HCT116 (cell line): Measurements from ENCODE around the gene RANBP3L. TPM values are rescaled to one million over a fixed set of nuclear protein-coding genes. Genes with fewer than 3 reads are reported as not detected.
A peak's percentile ranks its signal among the peaks of the same experiment; 100 is the strongest.

ENCODE experiments used
- ATAC-seq: fragments of 200-7000 bp; cut with Tn5 transposase; 2 replicates; pipeline ENCODE4 v1.9.1; 2020; ENCODE audit warnings: mild to moderate bottlenecking, moderate library complexity
- BruUV-seq: library from RNA; stranded (reverse); fragments of 400-500 nt; replicated peaks from 2 replicates; lab custom pipeline; 2021; lab: Mats Ljungman, UMichigan
- CTCF ChIA-PET: fragments of 300-600 bp; sonication (Branson Sonifier 250); formaldehyde crosslinking; loops from one replicate; lab custom pipeline; 2021; ENCODE audit warnings: antibody characterized with exemption; lab: Charles Lee
- POLR2A ChIA-PET: fragments of 300-600, 350-600 bp; sonication (Branson Sonifier 250); formaldehyde crosslinking; loops from one replicate; lab custom pipeline; 2021; ENCODE audit warnings: antibody characterized with exemption; lab: Charles Lee
- RAD21 ChIA-PET, 2 experiments: fragments of 300-600 bp; sonication (Branson Sonifier 250); formaldehyde crosslinking; loops; one replicate each; lab custom pipeline; 2023; ENCODE audit warnings: low total read pairs in 2 of 2; ENCODE audit not compliant: uncharacterized antibody in 2 of 2, unreplicated experiment in 2 of 2, low non-redundant PET in 1 of 2; lab: Charles Lee
- DNase-seq: peaks from one replicate; pipeline ENCODE4 v3.0.0-alpha.2; 2010; ENCODE audit warnings: low read depth, low spot score
- H2AFZ ChIP-seq: fragments of 200-600 bp; shearing (Covaris generic), sonication (generic); 2 replicates; pipeline ENCODE4 v1.6.1; 2017; ENCODE audit warnings: low read depth, mixed run types, mixed read lengths, antibody characterized with exemption, low read length; ENCODE audit not compliant: poor library complexity, severe bottlenecking
- H3K27ac ChIP-seq: 2 replicates; pipeline ENCODE4 v1.5.1; 2012; ENCODE audit warnings: low read depth, low read length
- H3K27me3 ChIP-seq: fragments of 200-600 bp; sonication (generic); 2 replicates; pipeline ENCODE4 v1.6.1; 2016; ENCODE audit warnings: mixed run types, low read length, mixed read lengths; ENCODE audit not compliant: insufficient read depth
- H3K36me3 ChIP-seq, 2 experiments: fragments of 200-500 bp in 1 of 2; fragments of 200-600 bp in 1 of 2; sonication (Bioruptor generic) in 1 of 2; sonication (generic) in 1 of 2; 2 replicates each; pipeline versions ENCODE4 v1.5.1 to v1.6.1; 2014 to 2016; ENCODE audit warnings: low read length in 2 of 2, inconsistent platforms in 1 of 2, mixed read lengths in 1 of 2, mixed run types in 1 of 2; ENCODE audit not compliant: insufficient read depth in 2 of 2, control insufficient read depth in 1 of 2
- H3K4me1 ChIP-seq, 2 experiments: fragments of 200-600 bp in 1 of 2; sonication (generic) in 1 of 2; 2 replicates each; pipeline versions ENCODE4 v1.5.1 to v1.6.1; 2012 to 2017; ENCODE audit warnings: low read length in 2 of 2, inconsistent platforms in 1 of 2, mild to moderate bottlenecking in 1 of 2, mixed read lengths in 1 of 2, mixed run types in 1 of 2, moderate library complexity in 1 of 2; ENCODE audit not compliant: insufficient read depth in 2 of 2, control insufficient read depth in 1 of 2
- H3K4me2 ChIP-seq: fragments of 200-600 bp; sonication (generic); 2 replicates; pipeline ENCODE4 v1.6.1; 2017; ENCODE audit warnings: mixed run types, low read length, mixed read lengths
- H3K4me3 ChIP-seq, 2 experiments: fragments of 200-600 bp in 1 of 2; sonication (generic) in 1 of 2; replicated peaks in 1 of 2; 2 replicates each; pipeline ENCODE4 v1.5.1; 2011 to 2016; ENCODE audit warnings: low read length in 2 of 2, control low read depth in 1 of 2, low read depth in 1 of 2, mild to moderate bottlenecking in 1 of 2, mixed read lengths in 1 of 2, mixed run types in 1 of 2
- H3K79me2 ChIP-seq: fragments of 200-600 bp; sonication (generic); 2 replicates; pipeline ENCODE4 v1.6.1; 2017; ENCODE audit warnings: mild to moderate bottlenecking, mixed run types, low read length, moderate library complexity, mixed read lengths; ENCODE audit not compliant: insufficient read depth
- H3K9ac ChIP-seq: fragments of 200-600 bp; sonication (generic); 2 replicates; pipeline ENCODE4 v1.6.1; 2016; ENCODE audit warnings: low read length, mixed read lengths
- H3K9me2 ChIP-seq: fragments of 200-600 bp; sonication (generic), shearing (Covaris generic); 2 replicates; pipeline ENCODE4 v1.6.1; 2017; ENCODE audit warnings: mixed run types, mild to moderate bottlenecking, moderate library complexity; ENCODE audit not compliant: insufficient read depth
- H3K9me3 ChIP-seq, 2 experiments: fragments of 200-500 bp in 1 of 2; fragments of 200-600 bp in 1 of 2; sonication (Bioruptor generic) in 1 of 2; sonication (generic) in 1 of 2; 2 replicates each; pipeline ENCODE4 v1.6.1; 2014 to 2017; ENCODE audit warnings: low read length in 2 of 2, mixed read lengths in 2 of 2, inconsistent platforms in 1 of 2, low read depth in 1 of 2, mild to moderate bottlenecking in 1 of 2, mixed run types in 1 of 2, moderate library complexity in 1 of 2; ENCODE audit not compliant: control insufficient read depth in 1 of 2, insufficient read depth in 1 of 2
- H4K20me1 ChIP-seq: fragments of 200-600 bp; sonication (generic), shearing (Covaris generic); 2 replicates; pipeline ENCODE4 v1.6.1; 2017; ENCODE audit warnings: mixed run types, mild to moderate bottlenecking, moderate library complexity; ENCODE audit not compliant: insufficient read depth
- CBX3 ChIP-seq: IDR thresholded peaks from 2 replicates; pipeline ENCODE4 v1.6.1; 2012; ENCODE audit warnings: low read depth
- RAD21 ChIP-seq: IDR thresholded peaks from 2 replicates; pipeline ENCODE4 v1.6.1; 2012; ENCODE audit warnings: low read depth, mild to moderate bottlenecking
- intact Hi-C: fragments of 100-400 bp; cut with micrococcal nuclease; formaldehyde crosslinking; loops from 2 replicates; pipeline ENCODE4 v1.10.0; 2022
- total RNA-seq: library from RNA; stranded (reverse); gene quantifications from one replicate; pipeline ENCODE4 v1.2.1, GENCODE V29; 2021; ENCODE audit not compliant: unreplicated experiment
- TF ChIP-seq, protein P1 (sequence below): IDR thresholded peaks from 2 replicates; pipeline ENCODE4 v1.6.1; 2011; ENCODE audit warnings: mild to moderate bottlenecking, low read length, moderate library complexity; ENCODE audit not compliant: insufficient replicate concordance; ENCODE audit errors: extremely low read depth

RANBP3L gene
- total RNA-seq, 1 experiment from 2014 or later, result not detected

DNA sequence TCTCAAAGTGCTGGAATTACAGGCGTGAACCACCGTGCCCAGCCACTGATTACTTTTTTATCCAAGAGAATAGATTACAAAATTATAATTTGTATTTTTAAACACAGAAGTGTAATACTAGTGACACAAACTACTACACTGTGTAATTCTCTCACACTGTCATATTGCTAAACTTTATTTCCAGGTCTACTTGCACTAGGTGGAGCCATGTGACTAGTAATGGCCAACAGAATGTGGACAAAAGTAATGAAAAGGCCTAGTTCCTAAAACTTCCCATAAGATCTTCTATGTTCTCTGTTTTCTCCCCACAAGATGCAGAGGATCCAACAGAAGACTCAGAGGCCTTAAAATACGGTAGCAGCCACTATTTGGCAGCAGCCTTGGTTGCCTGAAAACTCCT, 87.3 kb downstream of the RANBP3L start:
- no peak for DNase-seq
- no peaks in the 10 kb centered on the region for H3K27me3 ChIP-seq
- H3K4me3 ChIP-seq, result no peak overlapping the region
- H3K9ac ChIP-seq, result no peak overlapping the region
- peak; percentile 18; the same call in 1 of the 2 replicates for TF ChIP-seq RAD21
- no peak for TF ChIP-seq CBX3
- H3K9me3 ChIP-seq, result no peaks in the 10 kb centered on the region
- no peaks in the 10 kb centered on the region for H3K4me1 ChIP-seq
- intact Hi-C loops, result no loop called here
- H2AFZ ChIP-seq, result no peak overlapping the region
- H3K79me2 ChIP-seq, result no peaks in the 10 kb centered on the region
- ChIA-PET CTCF (no interaction called here), POLR2A (no interaction called here), RAD21 (no interaction called here)
- ATAC-seq, result no peak
- no peaks in the 10 kb centered on the region for H3K9me2 ChIP-seq
- H3K36me3 ChIP-seq, result no peaks in the 10 kb centered on the region
- BruUV-seq, result no TSS peak
- H3K4me2 ChIP-seq, result no peak overlapping the region
- no peak overlapping the region for H3K27ac ChIP-seq
- no peaks in the 10 kb centered on the region for H4K20me1 ChIP-seq

GRCh38 chr5:36209664-36210063, 92.0 kb downstream of the RANBP3L start:
- ATAC-seq (no peak), DNase-seq (no peak)
- no peak overlapping the region for H3K4me2 ChIP-seq
- no peaks in the 10 kb centered on the region for H3K27me3 ChIP-seq
- H3K9me3 ChIP-seq, result no peaks in the 10 kb centered on the region
- no peaks in the 10 kb centered on the region for H3K9me2 ChIP-seq
- no peaks in the 10 kb centered on the region for H3K79me2 ChIP-seq
- no peak overlapping the region for H3K27ac ChIP-seq
- no peak overlapping the region for H3K4me3 ChIP-seq
- intact Hi-C loops, result no loop called here
- POLR2A ChIA-PET, result no interaction called here
- no peak for TF ChIP-seq CBX3
- TF ChIP-seq, protein P1, sequence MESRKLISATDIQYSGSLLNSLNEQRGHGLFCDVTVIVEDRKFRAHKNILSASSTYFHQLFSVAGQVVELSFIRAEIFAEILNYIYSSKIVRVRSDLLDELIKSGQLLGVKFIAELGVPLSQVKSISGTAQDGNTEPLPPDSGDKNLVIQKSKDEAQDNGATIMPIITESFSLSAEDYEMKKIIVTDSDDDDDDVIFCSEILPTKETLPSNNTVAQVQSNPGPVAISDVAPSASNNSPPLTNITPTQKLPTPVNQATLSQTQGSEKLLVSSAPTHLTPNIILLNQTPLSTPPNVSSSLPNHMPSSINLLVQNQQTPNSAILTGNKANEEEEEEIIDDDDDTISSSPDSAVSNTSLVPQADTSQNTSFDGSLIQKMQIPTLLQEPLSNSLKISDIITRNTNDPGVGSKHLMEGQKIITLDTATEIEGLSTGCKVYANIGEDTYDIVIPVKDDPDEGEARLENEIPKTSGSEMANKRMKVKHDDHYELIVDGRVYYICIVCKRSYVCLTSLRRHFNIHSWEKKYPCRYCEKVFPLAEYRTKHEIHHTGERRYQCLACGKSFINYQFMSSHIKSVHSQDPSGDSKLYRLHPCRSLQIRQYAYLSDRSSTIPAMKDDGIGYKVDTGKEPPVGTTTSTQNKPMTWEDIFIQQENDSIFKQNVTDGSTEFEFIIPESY, result no peak
- TF ChIP-seq, all 23 proteins: peak for 0
- H2AFZ ChIP-seq, result no peak overlapping the region
- no TSS peak for BruUV-seq
- ChIA-PET RAD21 (no interaction called here), CTCF (no interaction called here)
- H3K9ac ChIP-seq, result no peak overlapping the region
- H4K20me1 ChIP-seq, result no peaks in the 10 kb centered on the region
- H3K36me3 ChIP-seq, result peaks cover 0 to 2% of the 10 kb centered on the region in 2 experiments; a peak in 1 of 4 replicates
- no peaks in the 10 kb centered on the region for H3K4me1 ChIP-seq
